ENCODE results near the gene VWC2L. TPM values are rescaled to one million over a fixed set of nuclear protein-coding genes. Genes with fewer than 3 reads are reported as not detected.
A peak's percentile ranks its signal among the peaks of the same experiment; 100 is the strongest.

The VWC2L gene
- total RNA-seq, 1 donor from 2014 or later = not detected

- no peak for TF ChIP-seq CTCF (IDR thresholded peaks at IDR 0.05; ENCODE audit: insufficient read depth, low read length, severe bottlenecking)
- Histone ChIP-seq H3K27me3 (ENCODE audit: control insufficient read depth, insufficient read depth, low read length) (no peaks in the 10 kb centered on the region), H3K36me3 (ENCODE audit: control insufficient read depth, insufficient read depth, low read length) (no peaks in the 10 kb centered on the region), H3K4me3 (ENCODE audit: low read depth, low read length) (no peak overlapping the region)
- DNase-seq (ENCODE audit: low read depth) (no peak), FAIRE-seq (no peak)
Observed at GRCh38 chr2:214566457-214566856, 155.6 kb downstream of the VWC2L start.

DNA sequence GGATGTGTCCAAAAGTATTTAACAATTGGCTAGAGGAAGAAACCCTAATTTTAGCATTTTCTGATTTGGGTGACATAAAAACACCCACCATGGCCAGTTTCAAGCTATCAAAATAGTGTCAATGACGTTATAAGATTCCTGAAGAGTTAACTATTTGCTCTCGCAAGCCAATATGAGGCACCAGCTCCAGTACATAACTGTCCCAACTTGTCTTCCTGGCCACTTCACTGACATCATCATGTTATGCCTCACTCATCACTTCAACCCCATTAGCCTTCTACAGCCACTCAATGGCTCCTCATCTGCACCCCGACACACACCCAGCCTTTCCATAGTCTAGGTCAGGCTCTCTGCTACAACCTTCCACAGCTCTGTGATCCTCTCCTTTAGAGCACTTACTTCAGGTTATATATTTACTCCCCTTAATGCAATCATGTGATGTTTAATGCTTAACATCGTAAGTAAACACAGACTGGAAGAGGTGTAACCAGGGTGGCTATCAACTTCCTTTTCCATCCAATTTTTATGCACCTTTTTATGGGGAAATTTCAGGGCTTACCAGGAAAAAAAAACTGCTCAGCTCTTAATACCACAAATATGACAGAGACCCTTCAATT, 158.7 kb downstream of the VWC2L start:
- Histone ChIP-seq H3K27me3 (ENCODE audit: control insufficient read depth, insufficient read depth, low read length) (no peaks in the 10 kb centered on the region), H3K36me3 (ENCODE audit: control insufficient read depth, insufficient read depth, low read length) (no peaks in the 10 kb centered on the region), H3K4me3 (ENCODE audit: low read depth, low read length) (no peak overlapping the region)
- FAIRE-seq (no peak), DNase-seq (ENCODE audit: low read depth) (peak; percentile 88)
- no peak for TF ChIP-seq CTCF (IDR thresholded peaks at IDR 0.05; ENCODE audit: insufficient read depth, low read length, severe bottlenecking)

- no peaks in the 10 kb centered on the region for H3K36me3 ChIP-seq (ENCODE audit: control insufficient read depth, insufficient read depth, low read length)
- FAIRE-seq = no peak
- no peaks in the 10 kb centered on the region for H3K27me3 ChIP-seq (ENCODE audit: control insufficient read depth, insufficient read depth, low read length)
- no peak for DNase-seq (ENCODE audit: low read depth)
- no peak for TF ChIP-seq CTCF (IDR thresholded peaks at IDR 0.05; ENCODE audit: insufficient read depth, low read length, severe bottlenecking)
- no peak overlapping the region for H3K4me3 ChIP-seq (ENCODE audit: low read depth, low read length)
Observed at GRCh38 chr2:214574084-214574781, 163.4 kb downstream of the VWC2L start.

- TF ChIP-seq CTCF (IDR thresholded peaks at IDR 0.05; ENCODE audit: insufficient read depth, low read length, severe bottlenecking) = no peak
- FAIRE-seq = no peak
Observed at GRCh38 chr2:214575030-214575429, 164.2 kb downstream of the VWC2L start.

DNA sequence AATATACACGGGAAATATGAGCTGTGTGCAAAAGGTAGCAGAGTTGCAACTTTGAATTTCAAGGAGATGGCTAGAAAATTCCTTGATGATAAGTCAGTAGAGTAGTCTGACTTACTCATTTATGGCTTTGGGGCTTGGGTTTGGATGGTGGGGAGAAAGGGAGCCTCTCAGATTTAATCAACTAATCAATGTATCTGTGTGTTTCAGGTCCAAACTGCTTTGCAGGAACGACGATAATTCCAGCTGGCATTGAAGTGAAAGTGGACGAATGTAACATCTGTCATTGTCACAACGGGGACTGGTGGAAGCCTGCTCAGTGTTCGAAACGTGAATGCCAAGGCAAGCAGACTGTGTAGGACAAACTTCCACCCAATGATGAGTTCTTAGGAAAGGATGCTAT, 164.6 kb downstream of the VWC2L start:
- Histone ChIP-seq H3K27me3 (ENCODE audit: control insufficient read depth, insufficient read depth, low read length) (no peaks in the 10 kb centered on the region), H3K36me3 (ENCODE audit: control insufficient read depth, insufficient read depth, low read length) (no peaks in the 10 kb centered on the region), H3K4me3 (ENCODE audit: low read depth, low read length) (no peak overlapping the region)
- DNase-seq (ENCODE audit: low read depth) = no peak
- TF ChIP-seq CTCF (IDR thresholded peaks at IDR 0.05; ENCODE audit: insufficient read depth, low read length, severe bottlenecking) = no peak
- no peak for FAIRE-seq

More at GRCh38 chr2:214575030-214575429, 164.2 kb downstream of the VWC2L start:
- no peaks in the 10 kb centered on the region for H3K27me3 ChIP-seq (ENCODE audit: control insufficient read depth, insufficient read depth, low read length)
- H3K4me3 ChIP-seq (ENCODE audit: low read depth, low read length) = no peak overlapping the region
- DNase-seq (ENCODE audit: low read depth) = no peak
- H3K36me3 ChIP-seq (ENCODE audit: control insufficient read depth, insufficient read depth, low read length) = no peaks in the 10 kb centered on the region
